ENCODE measurements around the gene PFDN5. TPM values are rescaled to one million over a fixed set of nuclear protein-coding genes. Genes with fewer than 3 reads are reported as not detected.

Gene PFDN5
- total and polyA plus RNA-seq, 4 donors, result 118 to 245 (median 206) TPM

GRCh38 chr12:53334822-53335221, 39.5 kb downstream of the PFDN5 start (continued):
- TF ChIP-seq CTCF (IDR thresholded peaks at IDR 0.05; ENCODE audit: low read depth, low read length, missing input control) (no peak), FOXA1 (IDR thresholded peaks at IDR 0.05) (no peak), HNF4A (conservative IDR thresholded peaks at IDR 0.05) (no peak), FOXA2 (IDR thresholded peaks at IDR 0.05) (no peak)

- no peak for DNase-seq (ENCODE audit: low spot score)
- H3K4me1 ChIP-seq (ENCODE audit: control insufficient read depth in 4 of 4, insufficient read depth in 4 of 4, low read length in 3 of 4), result no peaks in the 10 kb centered on the region
- H3K27me3 ChIP-seq (ENCODE audit: control insufficient read depth in 4 of 4, insufficient read depth in 4 of 4, low read length in 3 of 4), result peaks cover 0 to 2% (median 0%) of the 10 kb centered on the region in 4 donors
- no peak within 1 kb of the TSS for H3K9ac ChIP-seq (ENCODE audit: low read depth in 1 of 2, low read length in 2 of 2)
- TF ChIP-seq ATF3 (IDR thresholded peaks at IDR 0.05) (no peak), ZBTB33 (IDR thresholded peaks at IDR 0.05) (no peak), RXRA (IDR thresholded peaks at IDR 0.05) (no peak), JUND (IDR thresholded peaks at IDR 0.05) (no peak), HNF4G (IDR thresholded peaks at IDR 0.05) (no peak), MAX (IDR thresholded peaks at IDR 0.05) (no peak)
- no peaks in the 10 kb centered on the region for H3K36me3 ChIP-seq (ENCODE audit: control insufficient read depth in 4 of 4, insufficient read depth in 3 of 4, low read depth in 1 of 4, low read length in 3 of 4)
- no peak within 1 kb of the TSS for H3K27ac ChIP-seq (ENCODE audit: low read depth in 1 of 2, low read length in 2 of 2)
- H3K9me3 ChIP-seq (ENCODE audit: control insufficient read depth in 4 of 4, low read length in 3 of 4), result no peaks in the 10 kb centered on the region
- 59% methylated on average over 15 of the region's 15 CpGs for WGBS
- H3K4me3 ChIP-seq (ENCODE audit: low read depth in 1 of 3, low read length in 3 of 3), result no peak within 1 kb of the TSS
Measured at GRCh38 chr12:53336181-53336681, 40.9 kb downstream of the PFDN5 start, which contains the start of gene SP7. Gene SP7 (minus strand): TSS chr12:53336354. CDS start chr12:53335646, 708 bp downstream.

GRCh38 chr12:53338017-53338416, 42.7 kb downstream of the PFDN5 start:
- 39% methylated on average over 11 of the region's 11 CpGs for WGBS
- H3K9me3 ChIP-seq (ENCODE audit: control insufficient read depth in 4 of 4, low read length in 3 of 4), result no peaks in the 10 kb centered on the region
- no peak overlapping the region for H3K9ac ChIP-seq (ENCODE audit: low read depth in 1 of 2, low read length in 2 of 2)
- no peak for DNase-seq (ENCODE audit: low spot score)
- H3K27ac ChIP-seq (ENCODE audit: low read depth in 1 of 2, low read length in 2 of 2), result no peak overlapping the region
- no peaks in the 10 kb centered on the region for H3K36me3 ChIP-seq (ENCODE audit: control insufficient read depth in 4 of 4, insufficient read depth in 3 of 4, low read depth in 1 of 4, low read length in 3 of 4)
- H3K4me1 ChIP-seq (ENCODE audit: control insufficient read depth in 4 of 4, insufficient read depth in 4 of 4, low read length in 3 of 4), result no peaks in the 10 kb centered on the region
- H3K27me3 ChIP-seq (ENCODE audit: control insufficient read depth in 4 of 4, insufficient read depth in 4 of 4, low read length in 3 of 4), result peaks cover 0 to 2% (median 0%) of the 10 kb centered on the region in 4 donors
- H3K4me3 ChIP-seq (ENCODE audit: low read depth in 1 of 3, low read length in 3 of 3), result no peak overlapping the region
- TF ChIP-seq JUND (IDR thresholded peaks at IDR 0.05), result no peak
- TF ChIP-seq SP1 (IDR thresholded peaks at IDR 0.05), result no peak
- no peak for TF ChIP-seq TAF1 (conservative IDR thresholded peaks at IDR 0.05)
- TF ChIP-seq FOXA2 (IDR thresholded peaks at IDR 0.05), result no peak
- no peak for TF ChIP-seq CTCF (IDR thresholded peaks at IDR 0.05; ENCODE audit: low read depth, low read length, missing input control)
- no peak for TF ChIP-seq MAX (IDR thresholded peaks at IDR 0.05)
- no peak for TF ChIP-seq HNF4G (IDR thresholded peaks at IDR 0.05)
- TF ChIP-seq NR2F2 (IDR thresholded peaks at IDR 0.05), result no peak
- TF ChIP-seq EGR1 (IDR thresholded peaks at IDR 0.05; ENCODE audit: low read depth in 2 of 2), result no peak
- no peak for TF ChIP-seq RXRA (IDR thresholded peaks at IDR 0.05)
- no peak for TF ChIP-seq RAD21 (IDR thresholded peaks at IDR 0.05)
- no peak for TF ChIP-seq YY1 (IDR thresholded peaks at IDR 0.05)
- no peak for TF ChIP-seq REST (IDR thresholded peaks at IDR 0.05)
- no peak for TF ChIP-seq HNF4A (conservative IDR thresholded peaks at IDR 0.05)
- no peak for TF ChIP-seq GABPA (IDR thresholded peaks at IDR 0.05 in 1 of 2, conservative IDR thresholded peaks at IDR 0.05 in 1 of 2)
- TF ChIP-seq FOXA1 (IDR thresholded peaks at IDR 0.05), result no peak

Data from liver (tissue), 9 donors.